HG02970 (cell line): Measurements from ENCODE around the gene GCM1.
"Not testable (repeated sequence)": the region's sequence is repeated elsewhere in the genome, so short reads cannot be mapped to it uniquely, and the experiment has no call there.

ENCODE experiments used
- ATAC-seq: cut with Tn5 transposase; IDR thresholded peaks from one replicate; pipeline ENCODE4 v1.9.1; 2021; ENCODE audit warnings: mild to moderate bottlenecking, moderate library complexity, moderate number of reproducible peaks; ENCODE audit not compliant: unreplicated experiment, low FRiP score

Gene GCM1, protein sequence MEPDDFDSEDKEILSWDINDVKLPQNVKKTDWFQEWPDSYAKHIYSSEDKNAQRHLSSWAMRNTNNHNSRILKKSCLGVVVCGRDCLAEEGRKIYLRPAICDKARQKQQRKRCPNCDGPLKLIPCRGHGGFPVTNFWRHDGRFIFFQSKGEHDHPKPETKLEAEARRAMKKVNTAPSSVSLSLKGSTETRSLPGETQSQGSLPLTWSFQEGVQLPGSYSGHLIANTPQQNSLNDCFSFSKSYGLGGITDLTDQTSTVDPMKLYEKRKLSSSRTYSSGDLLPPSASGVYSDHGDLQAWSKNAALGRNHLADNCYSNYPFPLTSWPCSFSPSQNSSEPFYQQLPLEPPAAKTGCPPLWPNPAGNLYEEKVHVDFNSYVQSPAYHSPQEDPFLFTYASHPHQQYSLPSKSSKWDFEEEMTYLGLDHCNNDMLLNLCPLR

GRCh38 chr6:53148684-53149083, at the start of gene GCM1:
Gene GCM1, minus strand, starts transcription at chr6:53148841. Its CDS starts 3,209 bp downstream, at chr6:53145632.
- no peak for ATAC-seq

DNA sequence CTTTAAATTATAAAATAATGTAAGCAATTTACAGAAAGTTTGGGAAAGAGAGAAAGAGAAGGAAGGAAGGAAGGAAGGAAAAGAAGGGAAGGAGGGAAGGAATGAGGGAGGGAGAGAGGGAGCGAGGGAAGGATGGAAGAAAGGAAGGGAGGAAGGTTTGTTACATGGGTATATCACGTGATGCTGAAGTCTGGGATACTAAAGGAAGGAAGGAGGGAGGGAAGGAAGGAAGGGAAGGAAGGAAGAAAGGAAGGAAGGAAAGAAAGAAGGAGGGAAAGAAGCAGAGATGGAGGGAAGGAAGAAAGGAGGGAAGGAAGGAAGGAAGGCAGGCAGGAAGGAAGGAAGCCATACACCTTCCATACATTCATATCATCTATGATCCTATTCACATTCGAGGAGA, 48.9 kb upstream of the GCM1 start:
- no peak for ATAC-seq

DNA sequence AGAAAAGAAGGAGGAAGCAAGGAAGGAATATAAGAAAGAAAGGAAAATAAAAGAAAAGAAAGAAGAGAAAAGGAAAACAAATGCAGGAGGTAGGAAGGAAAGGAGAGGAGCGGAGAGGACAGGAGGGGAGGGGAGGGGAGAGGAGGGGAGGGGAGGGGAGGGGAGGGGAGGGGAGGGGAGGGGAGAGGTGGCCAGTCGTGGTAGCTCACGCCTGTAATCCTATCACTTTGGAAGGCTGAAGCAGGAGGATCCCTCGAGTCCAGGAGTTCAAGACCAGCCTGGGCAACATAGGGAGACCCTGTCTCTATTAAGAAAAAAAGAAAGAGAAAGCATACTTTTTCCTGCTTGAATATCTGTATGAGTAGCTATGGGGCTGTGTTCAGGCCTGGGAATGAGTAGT, 46.4 kb upstream of the GCM1 start:
- no peak for ATAC-seq

DNA sequence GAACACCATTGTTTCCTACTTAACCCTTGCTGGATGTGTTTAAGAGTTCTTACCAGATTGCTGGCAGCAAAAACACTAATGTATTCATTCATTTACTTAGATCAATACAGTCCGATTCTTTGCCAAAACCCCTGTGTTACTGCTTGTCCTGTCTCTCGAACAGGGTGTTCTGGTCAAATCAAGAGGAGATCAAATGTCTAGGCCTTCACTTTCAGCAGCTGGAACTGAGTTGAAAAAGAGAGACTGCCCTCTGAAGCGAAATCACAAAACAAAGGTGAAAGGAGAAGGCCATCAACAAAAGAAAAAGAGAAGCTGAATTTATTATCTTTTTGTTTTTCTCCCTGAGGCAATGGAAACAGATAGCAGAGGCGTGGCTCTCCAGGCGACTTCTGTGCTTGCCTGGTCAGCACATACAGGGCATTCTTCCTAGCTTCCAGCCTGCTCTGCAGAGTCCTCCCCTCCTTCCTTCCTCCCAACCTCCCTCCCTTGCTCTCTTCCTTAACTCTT, 44.1 kb upstream of the GCM1 start:
- ATAC-seq = no peak

- no peak for ATAC-seq
Observed at GRCh38 chr6:53189554-53189953, 40.9 kb upstream of the GCM1 start.

DNA sequence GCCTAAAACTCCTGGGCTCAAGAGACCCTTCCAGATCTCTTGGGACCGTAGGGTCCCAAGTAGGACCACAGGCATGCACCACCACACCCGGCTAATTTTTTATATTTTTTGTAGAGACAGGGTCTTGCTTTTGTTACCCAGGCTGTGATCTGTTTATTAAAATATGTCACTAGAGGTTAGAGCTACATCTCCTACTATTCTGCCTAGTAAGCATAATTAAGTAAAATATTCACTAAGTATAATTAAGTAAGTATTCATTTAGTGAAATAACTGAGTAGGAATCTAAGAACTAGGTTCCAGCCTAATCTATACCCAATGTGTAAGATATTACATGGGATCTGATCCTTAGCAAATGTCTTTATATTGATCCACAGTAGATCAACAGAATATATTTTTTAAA, 40.2 kb upstream of the GCM1 start:
- no peak for ATAC-seq

DNA sequence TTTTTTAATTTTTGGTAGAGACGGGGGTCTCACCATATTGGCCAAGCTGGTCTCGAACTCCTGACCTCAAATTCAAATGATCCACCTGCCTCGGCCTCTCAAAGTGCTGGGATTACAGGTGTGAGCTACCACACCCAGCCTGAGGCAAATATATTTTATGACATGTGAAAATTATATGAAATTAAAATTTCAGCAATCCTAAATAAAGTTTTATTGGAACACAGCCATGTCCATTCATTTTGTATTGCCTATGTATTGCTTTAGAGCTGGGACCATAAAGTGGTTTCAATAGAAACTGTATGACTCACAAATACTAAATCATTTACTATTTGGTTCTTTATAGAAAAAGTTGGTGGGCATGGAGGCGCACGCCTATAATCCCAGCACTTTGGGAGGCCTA, 32.0 kb upstream of the GCM1 start:
- no peak for ATAC-seq

DNA sequence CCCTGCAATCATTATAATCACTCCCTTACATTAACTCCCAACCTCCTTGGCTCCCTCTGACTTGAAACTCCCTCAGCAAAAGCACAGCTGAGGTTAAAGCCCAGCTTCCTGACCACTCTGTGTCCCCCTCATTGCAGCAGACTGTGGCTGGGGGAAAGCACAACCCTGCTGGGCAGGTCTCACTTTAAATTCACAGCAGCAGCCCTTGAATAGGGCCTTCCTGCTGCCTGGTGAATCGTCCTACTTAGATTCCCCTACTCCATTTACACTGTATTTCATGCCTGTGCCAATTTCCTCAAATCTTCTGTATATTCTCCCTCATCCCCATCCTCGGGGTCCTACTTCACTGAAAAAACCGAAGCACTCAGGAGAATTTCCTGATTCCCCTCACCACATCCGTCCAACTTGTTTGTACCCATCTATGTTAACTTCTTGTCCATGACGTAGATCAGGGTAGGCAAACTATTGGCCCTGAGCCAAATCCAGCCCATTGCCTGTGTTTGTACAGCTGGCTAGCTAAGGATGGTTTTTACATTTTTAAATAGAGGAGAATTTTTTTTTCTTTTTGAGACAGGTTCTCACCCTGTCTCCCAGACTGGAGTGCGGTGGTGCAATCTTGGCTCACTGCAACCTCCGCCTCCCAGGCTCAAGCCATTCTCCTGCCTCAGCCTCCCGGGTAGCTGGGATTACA, 31.5 kb upstream of the GCM1 start:
- no peak for ATAC-seq

DNA sequence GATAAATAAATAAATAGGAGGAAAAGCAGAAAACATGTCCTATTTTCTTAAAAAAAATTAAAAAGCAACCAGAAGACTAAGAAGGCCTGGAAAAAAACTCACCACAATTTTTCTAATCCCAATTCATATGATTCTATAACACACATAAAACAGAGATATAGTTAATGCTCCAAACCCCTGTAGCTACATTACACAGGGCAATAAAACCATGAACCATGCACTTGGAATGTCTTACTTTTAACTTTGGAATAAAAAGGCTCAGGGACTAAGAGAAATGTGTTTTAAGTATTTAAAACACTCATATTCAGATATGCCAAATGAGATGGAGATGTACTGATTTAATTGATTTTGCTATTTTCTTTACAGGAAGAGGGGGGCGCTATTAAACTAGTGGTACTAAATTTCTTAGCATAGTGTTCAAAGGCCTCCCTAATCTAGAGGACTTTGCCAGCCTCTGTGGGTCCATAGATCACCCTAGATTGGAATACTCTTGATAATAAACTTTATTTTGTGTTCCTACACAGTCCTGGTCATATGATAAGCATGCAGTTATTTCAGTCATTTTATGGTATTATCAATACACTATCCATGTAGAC, 30.3 kb upstream of the GCM1 start:
- ATAC-seq = no peak

DNA sequence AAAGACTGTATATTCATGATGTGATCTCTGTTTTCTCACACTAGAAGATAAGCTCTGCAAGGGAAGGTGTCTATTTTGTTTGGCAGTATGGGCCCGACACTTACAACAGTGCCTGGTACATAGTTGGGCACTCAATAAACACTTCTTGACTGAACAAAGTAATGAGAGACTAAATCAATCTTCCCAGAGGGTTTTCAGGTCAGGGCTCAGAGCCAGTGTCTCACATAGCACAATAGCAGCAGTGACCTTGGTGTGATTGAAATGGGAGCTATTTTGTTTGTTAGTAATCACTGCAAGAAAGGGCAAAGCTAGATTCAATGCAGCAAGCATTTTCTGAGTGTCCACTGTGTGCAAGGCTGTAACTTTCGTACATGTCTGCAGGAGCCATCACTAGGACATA, 26.4 kb upstream of the GCM1 start:
- no peak for ATAC-seq

- ATAC-seq = no peak
Observed at GRCh38 chr6:53172468-53172803, 23.8 kb upstream of the GCM1 start.

DNA sequence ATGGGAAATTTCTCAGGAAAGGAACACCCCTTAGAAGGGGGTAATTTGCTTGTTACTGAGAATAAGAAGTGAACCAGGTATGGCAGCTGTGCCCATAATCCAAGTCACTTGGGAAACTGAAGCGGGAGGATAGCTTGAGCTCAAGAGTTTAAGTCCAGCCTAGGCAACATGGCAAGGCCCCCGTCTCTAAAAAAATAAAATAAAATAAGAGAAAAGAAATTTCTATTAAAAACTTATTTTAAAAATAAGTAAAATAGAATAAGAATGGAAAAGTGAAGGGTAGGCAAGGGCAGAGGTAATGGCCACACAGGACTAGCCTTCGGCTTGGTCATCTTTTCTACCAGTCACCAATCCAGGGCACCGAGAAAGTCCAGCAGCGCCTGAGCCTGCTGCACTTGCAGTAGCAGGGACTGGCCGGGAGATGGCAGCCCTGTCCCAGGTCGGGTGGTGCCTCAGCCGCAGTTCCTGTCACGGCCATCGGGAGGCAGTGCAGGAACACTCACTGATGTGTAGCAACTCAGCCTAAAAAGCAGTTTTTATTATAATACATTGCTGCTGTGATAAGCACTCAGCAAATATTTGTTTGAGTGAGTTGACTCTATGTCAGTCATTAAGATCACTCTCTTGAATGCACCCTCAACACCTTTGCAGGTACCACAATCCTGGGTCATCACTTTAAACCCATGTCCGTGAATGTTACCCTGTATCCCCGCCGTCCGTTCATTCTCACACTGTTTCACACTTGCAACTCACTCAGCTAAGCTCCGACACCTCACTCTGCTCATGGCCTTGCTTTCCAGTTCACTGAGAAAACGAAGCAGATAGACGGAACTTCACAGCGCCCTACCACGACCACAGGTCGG, 23.2 kb upstream of the GCM1 start:
- ATAC-seq = peak; percentile 82

- ATAC-seq = no peak
Observed at GRCh38 chr6:53168516-53169267, 20.1 kb upstream of the GCM1 start.

GRCh38 chr6:53165293-53165692, 16.7 kb upstream of the GCM1 start:
- no peak for ATAC-seq

- ATAC-seq = no peak
Observed at GRCh38 chr6:53162606-53163005, 14.0 kb upstream of the GCM1 start.

- ATAC-seq = no peak
Observed at GRCh38 chr6:53161481-53162009, 12.9 kb upstream of the GCM1 start.

GRCh38 chr6:53159558-53159957, 10.9 kb upstream of the GCM1 start:
- no peak for ATAC-seq

DNA sequence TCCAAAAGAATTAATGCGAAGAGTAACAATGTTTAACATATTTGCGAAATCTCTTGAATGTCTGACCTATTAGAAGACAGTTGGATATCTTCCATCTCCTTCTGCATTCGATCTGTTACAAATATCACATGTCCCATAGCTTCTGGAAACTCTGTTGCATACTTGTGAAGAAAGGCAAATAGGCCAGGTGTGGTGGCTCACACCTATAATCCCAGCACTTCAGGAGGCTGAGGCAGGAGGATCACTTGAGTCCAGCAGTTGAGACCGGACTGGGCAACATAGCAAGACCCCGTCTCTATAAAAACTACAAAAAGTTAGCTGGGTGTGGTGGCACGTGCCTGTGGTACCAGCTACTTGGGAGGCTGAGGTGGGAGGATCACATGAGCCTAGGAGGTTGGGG, 9.4 kb upstream of the GCM1 start:
- not testable (repeated sequence) for ATAC-seq

DNA sequence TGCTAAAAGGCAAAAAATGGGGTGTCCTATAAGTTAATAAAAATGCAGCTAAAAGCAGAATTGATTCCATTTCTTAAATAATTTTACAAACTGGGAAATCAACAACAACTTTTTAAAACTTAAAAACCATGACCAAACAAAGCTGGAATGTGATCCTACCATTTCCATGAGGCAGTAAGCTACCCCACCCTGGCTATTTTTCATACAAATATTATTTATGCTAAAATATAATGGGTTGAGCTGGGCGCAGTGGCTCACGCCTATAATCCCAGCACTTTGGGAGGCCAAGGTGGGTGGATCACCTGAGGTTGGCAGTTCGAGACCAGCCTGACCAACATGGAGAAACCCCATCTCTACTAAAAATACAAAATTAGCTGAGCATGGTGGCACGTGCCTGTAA, 6.6 kb upstream of the GCM1 start:
- not testable (repeated sequence) for ATAC-seq

DNA sequence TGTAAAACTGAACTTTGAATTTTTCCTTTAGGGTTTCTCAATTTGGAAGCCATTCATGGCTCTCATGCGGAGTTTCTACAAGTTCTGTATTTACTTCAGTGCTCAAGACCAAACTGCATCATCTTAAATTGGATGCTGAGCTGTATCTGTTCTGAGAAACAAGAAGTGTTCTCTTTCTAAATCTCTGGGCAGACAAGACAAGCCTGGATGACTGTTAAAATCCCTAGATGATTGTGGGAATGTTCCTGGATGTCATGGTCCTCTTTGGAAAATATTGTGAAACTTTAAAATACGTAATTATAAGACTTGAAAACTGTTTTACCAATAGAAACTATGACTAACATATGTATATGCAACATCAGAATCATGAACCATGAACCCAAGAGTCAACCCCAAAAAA, 6.2 kb upstream of the GCM1 start:
- ATAC-seq = no peak
